ENCODE results near the gene BBS9.

DNA sequence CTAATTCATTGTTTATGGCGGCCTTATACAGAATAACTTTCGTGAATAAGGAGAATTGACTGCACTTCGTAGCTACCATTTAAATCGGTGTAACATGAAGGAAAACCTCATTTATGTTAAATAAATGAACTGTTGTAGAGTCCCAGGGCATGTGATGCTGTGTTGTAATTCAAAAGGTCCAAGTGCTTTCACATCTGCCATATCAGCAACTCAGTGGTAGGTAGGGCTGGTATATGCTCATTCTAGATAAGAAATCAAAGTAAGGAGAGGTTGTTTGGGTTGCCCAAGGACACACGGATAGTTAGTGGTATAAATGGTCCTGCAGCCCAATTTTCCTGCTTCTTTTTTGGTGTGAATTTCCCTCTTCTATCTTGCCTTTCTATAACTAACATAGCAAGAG is 15.8 kb downstream of the BBS9 start:
- no peak for TF ChIP-seq POLR2AphosphoS5 (IDR thresholded peaks at IDR 0.05; ENCODE audit: borderline replicate concordance, low read depth, low read length)
- TF ChIP-seq EZH2 (IDR thresholded peaks at IDR 0.05) = no peak
- no peak for TF ChIP-seq FOXP2 (optimal IDR thresholded peaks at IDR 0.05; ENCODE audit: control extremely low read depth, extremely low read length, insufficient read depth)

Data from SK-N-MC (cell line).